H1 (cell line): ENCODE results near the gene MAVS. TPM values are rescaled to one million over a fixed set of nuclear protein-coding genes. Genes with fewer than 3 reads are reported as not detected.
A peak's percentile ranks its signal among the peaks of the same experiment; 100 is the strongest.

Experiments used
- CTCF ChIA-PET: fragments of 300-600 bp; sonication (Branson Sonifier 250); formaldehyde crosslinking; loops from one replicate; lab custom pipeline; 2021; ENCODE audit not compliant: partially characterized antibody; lab: Charles Lee
- POLR2A ChIA-PET: fragments of 300-600 bp; sonication (Branson Sonifier 250); formaldehyde crosslinking; loops from one replicate; lab custom pipeline; 2021; ENCODE audit warnings: inconsistent platforms; ENCODE audit not compliant: partially characterized antibody; lab: Charles Lee
- DNase-seq, 2 experiments: peaks; one replicate each; pipeline versions ENCODE4 v3.0.0 to v3.0.0-alpha.2; 2010 to 2022; ENCODE audit warnings: low spot score in 2 of 2, low read depth in 1 of 2, mixed read lengths in 1 of 2
- FAIRE-seq: peaks from 2 replicates; lab custom pipeline; 2011; peaks lifted over from hg19 to GRCh38; lab: Jason Lieb, UNC
- H2AFZ ChIP-seq: 2 replicates; pipeline ENCODE4 v1.8.1; 2012; ENCODE audit warnings: low read length, inconsistent platforms
- H2AK5ac ChIP-seq: 2 replicates; pipeline ENCODE4 v1.6.1; 2013; ENCODE audit warnings: low read depth, low read length
- H2BK120ac ChIP-seq: replicated peaks from 2 replicates; pipeline ENCODE3; 2013; ENCODE audit warnings: low read depth, low read length, inconsistent platforms
- H2BK12ac ChIP-seq: 2 replicates; pipeline ENCODE4 v1.6.1; 2013; ENCODE audit warnings: low read depth, low read length
- H2BK15ac ChIP-seq: 2 replicates; pipeline ENCODE4 v1.6.1; 2013; ENCODE audit warnings: low read length
- H2BK20ac ChIP-seq: 2 replicates; pipeline ENCODE4 v1.6.1; 2013; ENCODE audit warnings: low read length
- H2BK5ac ChIP-seq: 2 replicates; pipeline ENCODE4 v1.6.1; 2013; ENCODE audit warnings: low read depth, low read length
- H3K14ac ChIP-seq: 2 replicates; pipeline ENCODE4 v1.6.1; 2013; ENCODE audit warnings: inconsistent platforms; ENCODE audit not compliant: insufficient read length
- H3K18ac ChIP-seq: 2 replicates; pipeline ENCODE4 v1.6.1; 2013; ENCODE audit warnings: low read length; ENCODE audit errors: extremely low read depth
- H3K23ac ChIP-seq: 2 replicates; pipeline ENCODE4 v1.6.1; 2013; ENCODE audit warnings: inconsistent platforms; ENCODE audit not compliant: insufficient read length
- H3K23me2 ChIP-seq: 2 replicates; pipeline ENCODE4 v1.6.1; 2013; ENCODE audit warnings: low read depth, low read length
- H3K27ac ChIP-seq: 2 replicates; pipeline ENCODE4 v1.6.1; 2011; ENCODE audit warnings: low read depth, low read length, inconsistent platforms
- H3K27me3 ChIP-seq, 4 experiments: replicated peaks in 1 of 4; 1 replicate in 1 of 4; 2 replicates in 3 of 4; pipeline versions ENCODE4 v1.6.1 to v1.8.1; 2011 to 2013; ENCODE audit warnings: low read length in 3 of 4, mild to moderate bottlenecking in 3 of 4, inconsistent platforms in 2 of 4, mixed read lengths in 2 of 4, moderate library complexity in 1 of 4; ENCODE audit not compliant: control insufficient read depth in 3 of 4, insufficient read depth in 3 of 4; ENCODE audit errors: extremely low read depth in 1 of 4
- H3K36me3 ChIP-seq, 4 experiments: 2 replicates each; pipeline versions ENCODE4 v1.6.1 to v1.8.1; 2011 to 2013; ENCODE audit warnings: mild to moderate bottlenecking in 4 of 4, low read length in 3 of 4, moderate library complexity in 2 of 4, control low read depth in 1 of 4, inconsistent platforms in 1 of 4; ENCODE audit not compliant: insufficient read depth in 4 of 4, control insufficient read depth in 2 of 4
- H3K4ac ChIP-seq: replicated peaks from 2 replicates; pipeline ENCODE3; 2013; ENCODE audit warnings: low read length, low read depth, mixed read lengths, inconsistent platforms; ENCODE audit not compliant: insufficient read length
- H3K4me1 ChIP-seq, 4 experiments: replicated peaks in 1 of 4; 1 replicate in 1 of 4; 2 replicates in 3 of 4; pipeline versions ENCODE4 v1.6.1 to v1.8.1; 2011 to 2013; ENCODE audit warnings: low read length in 3 of 4, inconsistent platforms in 2 of 4, mixed read lengths in 1 of 4; ENCODE audit not compliant: insufficient read depth in 4 of 4, control insufficient read depth in 3 of 4
- H3K4me2 ChIP-seq, 2 experiments: 2 replicates each; pipeline versions ENCODE4 v1.6.1 to v1.8.1; 2011 to 2013; ENCODE audit warnings: low read depth in 2 of 2, low read length in 2 of 2, control low read depth in 1 of 2, inconsistent platforms in 1 of 2, mild to moderate bottlenecking in 1 of 2; ENCODE audit not compliant: insufficient read depth in 1 of 2
- H3K4me3 ChIP-seq, 4 experiments: fragments of 200-600, 300-600 bp in 1 of 4; sonication (generic), shearing (Covaris generic), sonication (Bioruptor Twin) in 1 of 4; 2 replicates each; pipeline versions ENCODE4 v1.5.1 to v1.8.1; 2011 to 2016; ENCODE audit warnings: low read length in 4 of 4, low read depth in 3 of 4, control low read depth in 2 of 4, inconsistent platforms in 2 of 4, mild to moderate bottlenecking in 2 of 4, mixed read lengths in 1 of 4, moderate library complexity in 1 of 4; ENCODE audit not compliant: insufficient read depth in 2 of 4; ENCODE audit errors: extremely low read depth in 1 of 4
- H3K56ac ChIP-seq: replicated peaks from 2 replicates; pipeline ENCODE3; 2013; ENCODE audit warnings: low read depth, mild to moderate bottlenecking, mixed read lengths, low read length, inconsistent platforms; ENCODE audit not compliant: insufficient read length
- H3K79me1 ChIP-seq: 2 replicates; pipeline ENCODE4 v1.6.1; 2013; ENCODE audit warnings: low read depth, low read length, control low read depth
- H3K79me2 ChIP-seq, 2 experiments: 2 replicates each; pipeline versions ENCODE4 v1.6.1 to v1.8.1; 2012 to 2013; ENCODE audit warnings: low read length in 2 of 2, mild to moderate bottlenecking in 2 of 2, inconsistent platforms in 1 of 2; ENCODE audit not compliant: insufficient read depth in 2 of 2, control insufficient read depth in 1 of 2
- H3K9ac ChIP-seq, 4 experiments: replicated peaks in 1 of 4; 1 replicate in 1 of 4; 2 replicates in 3 of 4; pipeline versions ENCODE4 v1.6.1 to v1.8.1; 2011 to 2013; ENCODE audit warnings: low read depth in 3 of 4, low read length in 3 of 4, control low read depth in 2 of 4, mild to moderate bottlenecking in 2 of 4, moderate library complexity in 2 of 4, inconsistent platforms in 1 of 4; ENCODE audit errors: extremely low read depth in 1 of 4
- H3K9me3 ChIP-seq, 2 experiments: 2 replicates each; pipeline versions ENCODE4 v1.6.1 to v1.8.1; 2012 to 2013; ENCODE audit warnings: mild to moderate bottlenecking in 2 of 2, moderate library complexity in 2 of 2, control low read depth in 1 of 2, inconsistent platforms in 1 of 2, low read depth in 1 of 2, low read length in 1 of 2, mixed read lengths in 1 of 2; ENCODE audit not compliant: insufficient read depth in 2 of 2
- H4K20me1 ChIP-seq, 2 experiments: replicated peaks in 1 of 2; 2 replicates each; pipeline versions ENCODE3 to v1.8.1; 2011 to 2013; ENCODE audit warnings: inconsistent platforms in 2 of 2, low read length in 2 of 2, mild to moderate bottlenecking in 1 of 2; ENCODE audit not compliant: insufficient read depth in 2 of 2, control insufficient read depth in 1 of 2
- H4K5ac ChIP-seq: 2 replicates; pipeline ENCODE4 v1.6.1; 2013; ENCODE audit warnings: low read length, low read depth, mixed read lengths, inconsistent platforms; ENCODE audit not compliant: insufficient read length
- H4K8ac ChIP-seq: 2 replicates; pipeline ENCODE4 v1.8.0; 2013; ENCODE audit warnings: mild to moderate bottlenecking, moderate library complexity, low read length, inconsistent platforms; ENCODE audit not compliant: insufficient read depth; ENCODE audit errors: extremely low read depth
- H4K91ac ChIP-seq: replicated peaks from 2 replicates; pipeline ENCODE3; 2013; ENCODE audit warnings: low read length, mixed read lengths, inconsistent platforms; ENCODE audit not compliant: insufficient read length
- SIX5 ChIP-seq: IDR thresholded peaks from 2 replicates; pipeline ENCODE4 v1.6.1; 2011; ENCODE audit warnings: mild to moderate bottlenecking, low read depth, low read length
- WGBS, 2 experiments: shearing (Covaris generic) in 1 of 2; methylation state at CpG; one replicate each; pipeline versions ENCODE4 v1.1.6 to v1.1.7; 2013 to 2015; ENCODE audit warnings: low lambda C conversion rate in 2 of 2, mixed read lengths in 2 of 2, inconsistent platforms in 1 of 2, low coverage in 1 of 2, missing lambda C conversion rate in 1 of 2; ENCODE audit not compliant: insufficient replicate concordance in 2 of 2, insufficient coverage in 1 of 2, insufficient read length in 1 of 2; ENCODE audit errors: extremely low coverage in 1 of 2, missing lambda C conversion rate in 1 of 2; 5-methylcytosine and 5-hydroxymethylcytosine counted together
- polyA plus RNA-seq, 7 experiments: library from polyadenylated mRNA; depleted of rRNA in 3 of 7; stranded (reverse) in 5 of 7; unstranded in 2 of 7; fragments of >200 nt in 5 of 7; fragments of 200-250 nt in 2 of 7; gene quantifications; 1 replicate in 5 of 7; 2 replicates in 1 of 7; 4 replicates in 1 of 7; pipeline versions ENCODE4 v1.2.1 to v1.2.3, GENCODE V29; 2011 to 2013; ENCODE audit warnings: missing spikeins in 2 of 7, mixed read lengths in 2 of 7
- total RNA-seq: library from RNA; stranded (reverse); fragmentation: NEBNext Ultra II Directional; extraction: Animal tissue kit (Norgen Biotek cat#: 25700); gene quantifications from 2 replicates; pipeline ENCODE4 v1.2.1, GENCODE V29; 2021
- TF ChIP-seq, protein P1 (sequence below), 3 experiments: IDR thresholded peaks; 1 replicate in 2 of 3; 2 replicates in 1 of 3; pipeline versions ENCODE4 v1.5.1 to v1.6.1; 2011; ENCODE audit warnings: low read length in 3 of 3, mild to moderate bottlenecking in 3 of 3, inconsistent platforms in 2 of 3, low read depth in 1 of 3, moderate library complexity in 1 of 3; ENCODE audit not compliant: insufficient read depth in 1 of 3; ENCODE audit errors: control extremely low read depth in 1 of 3

MAVS gene
- total and polyA plus RNA-seq, 2 of the 8 experiments (the other 6 are each of a cell fraction or from before 2014, with no cell fraction given), result 9.9 to 24.3 TPM

DNA sequence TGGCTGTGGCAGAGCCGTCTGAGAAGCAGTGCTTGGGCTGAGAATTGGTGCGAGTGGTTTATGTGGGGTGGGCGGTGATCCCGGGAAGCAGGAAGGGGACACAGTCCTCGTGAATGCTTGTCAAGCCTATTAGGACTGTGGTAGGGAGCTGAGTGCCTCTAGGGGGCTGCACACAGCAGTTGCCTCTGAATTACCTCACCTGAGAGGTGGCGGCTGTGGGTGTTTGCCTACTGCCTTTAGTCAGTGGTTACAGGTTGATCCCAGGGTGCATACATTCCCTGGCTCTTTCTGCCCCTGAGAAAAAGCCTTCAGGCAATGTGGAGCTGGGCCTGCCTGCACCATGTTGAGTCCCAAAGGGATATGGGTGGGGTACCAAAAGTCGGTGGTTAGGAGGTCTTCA is 21.1 kb upstream of the MAVS start:
- Histone ChIP-seq H3K27me3 (no peaks in the 10 kb centered on the region), H2BK20ac (no peak overlapping the region), H3K4ac (no peak overlapping the region), H3K27ac (no peak overlapping the region), H4K91ac (no peak overlapping the region), H3K14ac (no peak overlapping the region), H3K4me3 (no peak overlapping the region), H3K79me1 (no peaks in the 10 kb centered on the region), H3K9me3 (no peaks in the 10 kb centered on the region), H2BK5ac (no peak overlapping the region), H2BK120ac (no peak overlapping the region), H4K5ac (no peak overlapping the region), H3K36me3 (no peaks in the 10 kb centered on the region), H3K23ac (no peak overlapping the region), H2AK5ac (no peak overlapping the region), H3K9ac (no peak overlapping the region), H2AFZ (no peak overlapping the region), H2BK12ac (no peak overlapping the region), H3K4me1 (peaks cover 0 to 3% (median 1%) of the 10 kb centered on the region in 4 experiments; a peak in 1 of 7 replicates), H4K20me1 (no peaks in the 10 kb centered on the region), H3K23me2 (no peaks in the 10 kb centered on the region), H2BK15ac (no peak overlapping the region), H3K79me2 (no peaks in the 10 kb centered on the region), H3K18ac (no peak overlapping the region), H3K4me2 (no peak overlapping the region), H3K56ac (no peak overlapping the region), H4K8ac (no peak overlapping the region)
- DNase-seq (no peak), FAIRE-seq (no peak)
- WGBS, 2 experiments, result 82% methylated on average over 7 of the region's 7 CpGs; no CpG with 5 or more reads in 1 of the 2 experiments
- POLR2A ChIA-PET, result interaction anchor here (0.5 to 2.8 kb wide), 7 partner anchors 12 to 81 kb away, joined by 3 to 10 read pairs (median 3); no protein-coding TSS in a partner anchor
- CTCF ChIA-PET, result interaction anchor here (0.6 to 4.7 kb wide), 14 partner anchors 9 to 1583 kb away, joined by 3 to 35 read pairs (median 4); partner anchors contain the start of gene SPEF1
- no peak for TF ChIP-seq SIX5
- TF ChIP-seq, protein P1, sequence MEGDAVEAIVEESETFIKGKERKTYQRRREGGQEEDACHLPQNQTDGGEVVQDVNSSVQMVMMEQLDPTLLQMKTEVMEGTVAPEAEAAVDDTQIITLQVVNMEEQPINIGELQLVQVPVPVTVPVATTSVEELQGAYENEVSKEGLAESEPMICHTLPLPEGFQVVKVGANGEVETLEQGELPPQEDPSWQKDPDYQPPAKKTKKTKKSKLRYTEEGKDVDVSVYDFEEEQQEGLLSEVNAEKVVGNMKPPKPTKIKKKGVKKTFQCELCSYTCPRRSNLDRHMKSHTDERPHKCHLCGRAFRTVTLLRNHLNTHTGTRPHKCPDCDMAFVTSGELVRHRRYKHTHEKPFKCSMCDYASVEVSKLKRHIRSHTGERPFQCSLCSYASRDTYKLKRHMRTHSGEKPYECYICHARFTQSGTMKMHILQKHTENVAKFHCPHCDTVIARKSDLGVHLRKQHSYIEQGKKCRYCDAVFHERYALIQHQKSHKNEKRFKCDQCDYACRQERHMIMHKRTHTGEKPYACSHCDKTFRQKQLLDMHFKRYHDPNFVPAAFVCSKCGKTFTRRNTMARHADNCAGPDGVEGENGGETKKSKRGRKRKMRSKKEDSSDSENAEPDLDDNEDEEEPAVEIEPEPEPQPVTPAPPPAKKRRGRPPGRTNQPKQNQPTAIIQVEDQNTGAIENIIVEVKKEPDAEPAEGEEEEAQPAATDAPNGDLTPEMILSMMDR (IDR thresholded peaks at IDR 0.05; ENCODE audit: control extremely low read depth in 1 of 3, insufficient read depth in 1 of 3, low read depth in 1 of 3, low read length in 3 of 3), result peak; percentile 32 to 50 (median 36); a peak in 3 of 4 replicates
